ENCODE measurements around the gene XPNPEP2. TPM values are rescaled to one million over a fixed set of nuclear protein-coding genes. Genes with fewer than 3 reads are reported as not detected.

Gene XPNPEP2
- polyA plus RNA-seq, 1 of the 3 experiments (the other 2 are of a cell fraction) = 0.21 TPM

- 10% methylated on average over 3 of the region's 3 CpGs for WGBS (ENCODE audit: low lambda C conversion rate)
- Histone ChIP-seq H3K36me3 (replicated peaks in 1 of 2; ENCODE audit: control insufficient read depth in 1 of 2, insufficient read depth in 2 of 2, low read length in 1 of 2) (no peaks in the 10 kb centered on the region), H3K9ac (no peak overlapping the region), H3K27me3 (ENCODE audit: insufficient read depth) (no peaks in the 10 kb centered on the region), H3K4me1 (ENCODE audit: control insufficient read depth in 1 of 2, insufficient read depth in 2 of 2, low read depth in 1 of 2, low read length in 1 of 2) (no peaks in the 10 kb centered on the region; a peak in 1 of 4 replicates), H3K27ac (ENCODE audit: low read depth in 2 of 2, low read length in 1 of 2) (no peak overlapping the region), H3F3A (replicated peaks; ENCODE audit: insufficient read depth) (no peaks in the 10 kb centered on the region), H3K4me2 (no peak overlapping the region), H3K9me2 (no peaks in the 10 kb centered on the region), H4K20me1 (ENCODE audit: insufficient read depth) (no peaks in the 10 kb centered on the region), H2AFZ (ENCODE audit: low read depth) (no peak overlapping the region), H3K79me2 (ENCODE audit: insufficient read depth) (no peaks in the 10 kb centered on the region), H3K4me3 (ENCODE audit: low read depth in 2 of 2, low read length in 1 of 2) (no peak overlapping the region), H3K9me3 (no peaks in the 10 kb centered on the region)
- ChIA-PET CTCF (no interaction called here), POLR2A (no interaction called here)
- TF ChIP-seq EP300 (IDR thresholded peaks at IDR 0.05; ENCODE audit: borderline replicate concordance in 1 of 2, low read depth in 1 of 2, low read length in 1 of 2) (no peak), TCF12 (IDR thresholded peaks at IDR 0.05) (no peak), MAX (IDR thresholded peaks at IDR 0.05; ENCODE audit: low read depth) (no peak), MEF2A (IDR thresholded peaks at IDR 0.05; ENCODE audit: borderline replicate concordance, low read depth) (no peak), ZBTB33 (IDR thresholded peaks at IDR 0.05; ENCODE audit: borderline replicate concordance, low read depth) (no peak), USF1 (IDR thresholded peaks at IDR 0.05; ENCODE audit: borderline replicate concordance, low read depth) (no peak), PBX3 (IDR thresholded peaks at IDR 0.05) (no peak), JUND (IDR thresholded peaks at IDR 0.05) (no peak), NFIC (IDR thresholded peaks at IDR 0.05; ENCODE audit: borderline replicate concordance) (no peak), FOXM1 (IDR thresholded peaks at IDR 0.05; ENCODE audit: low read depth) (no peak), IRF3 (IDR thresholded peaks at IDR 0.05; ENCODE audit: low read depth, low read length) (no peak), CHD2 (IDR thresholded peaks at IDR 0.05; ENCODE audit: low read length, partially characterized antibody) (no peak), GATA2 (CRISPR knock-in tag; IDR thresholded peaks at IDR 0.05) (no peak), REST (IDR thresholded peaks at IDR 0.05; ENCODE audit: low read depth, low read length) (no peak), FOXJ3 (CRISPR knock-in tag; IDR thresholded peaks at IDR 0.05) (no peak)
- DNase-seq = no peak
These were observed 51.4 kb downstream of the XPNPEP2 start for GRCh38 chrX:129790146-129790545.

Measured in SK-N-SH (cell line).